Right hindlimb (tissue), 1 donor: ENCODE data around the gene SULF2.
"Not testable (repeated sequence)": the region's sequence is repeated elsewhere in the genome, so short reads cannot be mapped to it uniquely, and the experiment has no call there.

ENCODE experiments used
- DNase-seq: peaks from one replicate; pipeline ENCODE4 v3.0.0-alpha.2; 2018

Gene SULF2

DNA sequence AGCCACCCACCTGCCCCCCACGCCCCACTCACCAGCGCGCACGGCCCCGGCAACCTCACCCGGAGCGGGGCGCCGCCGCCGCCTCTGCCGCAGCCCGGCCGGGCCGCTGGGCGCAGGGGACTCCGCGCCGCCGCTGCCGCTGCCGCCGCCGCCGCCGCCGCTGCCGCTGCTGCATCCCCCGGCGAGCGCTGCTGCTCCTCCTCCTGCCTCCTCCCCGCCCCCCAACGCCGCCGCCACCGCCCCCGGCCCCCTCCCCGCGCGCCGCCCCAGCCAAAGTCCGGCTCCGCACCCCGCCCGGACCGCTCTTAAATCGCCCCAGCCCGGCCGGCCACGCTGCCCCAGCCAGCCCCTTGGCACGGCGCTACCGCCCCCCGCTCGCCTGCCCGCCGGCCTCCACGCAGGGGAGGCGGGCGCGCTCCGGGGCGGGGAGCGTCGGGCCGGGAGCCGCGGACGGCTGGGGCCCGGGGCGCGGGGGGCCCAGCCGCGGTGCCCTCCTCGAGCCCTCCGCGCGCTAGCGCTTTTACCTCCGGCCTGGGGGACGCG is at the start of gene SULF2:
TSS of gene SULF2 (minus strand) at position 171 of the 543 bp plus-strand sequence. CDS start 28,118 bp downstream, outside the sequence.
- peak; percentile 84 for DNase-seq

DNA sequence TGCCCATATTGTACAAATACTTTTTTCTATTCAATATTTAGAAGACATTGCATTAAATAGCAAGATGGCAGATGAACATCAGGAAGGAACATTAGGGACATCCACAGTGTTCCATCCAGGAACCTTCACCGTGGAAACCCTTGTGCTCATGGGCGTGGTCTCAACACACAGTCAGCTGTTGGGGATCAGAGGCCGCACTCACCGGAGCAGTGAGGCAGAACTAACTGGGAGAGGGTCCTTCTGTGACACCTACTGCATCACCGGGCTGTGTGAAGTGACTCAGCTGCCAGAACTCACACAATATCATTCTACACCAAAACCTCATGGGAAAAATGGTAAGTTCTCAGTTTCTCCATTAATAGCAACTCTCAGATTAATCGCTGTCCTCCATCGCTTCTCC is 46.4 kb upstream of the SULF2 start:
- not testable (repeated sequence) for DNase-seq

DNA sequence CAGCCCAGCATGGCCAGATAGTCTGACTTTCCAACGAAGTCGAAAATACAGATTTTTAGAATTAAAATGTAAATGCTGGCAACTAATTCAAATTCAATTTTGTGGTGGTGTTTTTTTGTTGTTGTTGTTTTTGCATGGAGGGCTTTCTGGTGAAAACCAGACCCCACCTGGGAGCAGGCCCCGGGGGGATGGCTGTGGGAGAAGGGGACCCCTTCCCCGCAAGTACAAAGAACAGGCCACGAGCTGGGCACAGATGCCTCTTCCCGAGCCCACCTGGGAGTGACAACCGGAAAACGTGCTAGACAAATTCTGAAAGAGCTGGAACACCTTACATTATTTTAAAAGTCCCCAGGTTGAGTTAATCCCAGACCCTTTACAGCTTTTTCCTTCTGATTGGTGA is 41.4 kb upstream of the SULF2 start:
- not testable (repeated sequence) for DNase-seq

DNA sequence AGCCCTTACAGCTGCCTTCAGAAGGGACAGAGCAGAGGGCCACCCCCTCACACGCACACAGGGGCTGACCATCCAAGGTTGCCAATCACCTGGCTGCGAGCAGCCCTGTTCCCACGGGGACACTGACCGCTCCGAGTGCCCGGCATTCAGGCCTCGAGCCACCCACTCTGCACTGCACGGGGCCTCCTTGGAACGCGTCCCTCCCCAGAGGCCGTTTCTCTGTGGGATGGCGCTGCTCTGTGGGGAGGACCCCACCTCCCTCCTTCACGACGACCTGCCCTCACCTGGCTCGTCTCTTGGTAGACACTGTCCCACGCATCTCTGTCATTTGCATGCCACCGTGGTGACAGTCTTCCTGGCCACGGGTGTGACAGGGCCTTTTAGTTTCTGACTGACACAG is 40.7 kb upstream of the SULF2 start:
- DNase-seq: not testable (repeated sequence)

DNA sequence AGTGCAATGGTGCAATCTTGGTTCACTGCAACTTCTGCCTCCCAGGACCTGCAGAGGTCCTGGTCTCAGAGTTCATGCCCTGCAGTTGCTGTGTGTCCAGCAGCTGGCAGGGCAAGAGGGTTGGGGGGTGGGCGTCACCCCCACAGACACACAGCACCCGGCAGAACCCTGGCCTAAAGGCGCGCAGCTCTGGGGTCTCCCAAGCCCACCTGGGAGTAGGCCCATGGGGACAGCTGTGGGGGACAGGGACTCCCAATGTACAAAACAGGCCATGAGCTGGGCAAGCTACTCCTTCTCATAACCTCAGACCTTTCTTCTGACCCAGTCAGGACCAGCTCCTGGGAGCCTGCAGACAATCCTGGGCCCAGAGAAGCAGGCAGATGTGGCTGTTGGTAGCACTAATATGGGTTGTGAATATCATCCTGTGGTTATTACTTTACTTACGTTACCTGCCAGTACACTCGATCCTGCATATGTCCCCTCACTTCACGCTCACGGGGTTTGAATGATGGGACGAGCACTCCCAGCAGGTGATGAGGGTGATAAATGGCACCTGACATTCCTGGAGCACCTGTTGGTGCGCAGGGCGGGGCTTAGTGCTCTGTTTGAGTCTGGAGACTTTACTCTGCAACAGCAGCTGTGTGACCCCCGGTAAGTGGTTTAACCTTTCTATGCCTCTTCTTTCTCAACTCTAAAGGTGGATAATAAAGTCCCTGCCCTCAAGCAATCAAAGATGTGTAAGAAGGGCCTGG is 39.9 kb upstream of the SULF2 start:
- no peak for DNase-seq

DNA sequence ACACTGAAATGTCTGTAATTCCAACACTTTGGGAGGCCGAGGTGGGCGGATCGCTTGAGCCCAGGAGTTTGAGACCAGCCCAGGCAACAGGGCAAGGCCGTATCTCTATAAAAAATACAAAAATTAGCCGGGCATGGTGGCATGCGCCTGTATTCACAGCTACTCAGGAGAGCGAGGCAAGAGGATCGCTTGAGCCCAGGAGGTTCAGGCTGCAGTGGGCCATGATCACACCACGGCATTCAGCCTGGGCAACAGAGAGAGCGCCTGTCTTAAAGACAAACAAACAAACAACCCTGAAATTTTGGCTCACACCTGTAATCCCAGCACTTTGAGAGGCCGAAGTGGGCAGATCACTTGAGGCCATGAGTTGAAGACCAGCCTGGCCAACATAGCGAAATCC is 38.7 kb upstream of the SULF2 start:
- not testable (repeated sequence) for DNase-seq

DNA sequence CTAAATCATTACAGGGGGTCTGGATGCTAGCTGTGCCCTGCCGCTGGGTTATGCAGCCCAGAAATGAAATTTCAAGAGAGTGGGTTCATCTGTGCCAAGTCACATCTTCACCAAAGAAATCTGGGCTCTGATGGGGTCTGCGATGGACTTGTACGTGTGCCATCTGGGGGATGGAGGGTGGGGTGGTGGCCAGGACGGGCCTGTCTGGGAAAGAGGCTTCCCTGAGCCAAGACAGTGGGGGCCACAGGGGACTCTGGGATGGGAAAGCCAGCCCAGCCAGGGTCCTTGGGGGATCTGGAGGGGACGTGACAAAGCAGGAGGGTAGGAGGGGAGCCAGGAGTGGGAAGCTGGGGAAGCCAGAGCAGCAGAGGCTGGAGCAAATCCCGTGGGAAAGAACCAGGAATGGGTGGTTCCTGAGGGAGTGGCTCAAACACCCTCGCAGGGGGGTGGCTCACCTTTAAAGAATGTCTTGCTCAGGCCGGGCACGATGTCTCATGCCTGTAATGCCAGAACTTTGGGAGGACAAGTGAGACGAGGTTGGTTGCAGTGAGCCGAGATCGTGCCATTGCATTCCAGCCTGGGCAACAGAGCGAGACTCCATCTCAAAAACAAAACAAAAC is 36.3 kb upstream of the SULF2 start:
- no peak for DNase-seq

DNA sequence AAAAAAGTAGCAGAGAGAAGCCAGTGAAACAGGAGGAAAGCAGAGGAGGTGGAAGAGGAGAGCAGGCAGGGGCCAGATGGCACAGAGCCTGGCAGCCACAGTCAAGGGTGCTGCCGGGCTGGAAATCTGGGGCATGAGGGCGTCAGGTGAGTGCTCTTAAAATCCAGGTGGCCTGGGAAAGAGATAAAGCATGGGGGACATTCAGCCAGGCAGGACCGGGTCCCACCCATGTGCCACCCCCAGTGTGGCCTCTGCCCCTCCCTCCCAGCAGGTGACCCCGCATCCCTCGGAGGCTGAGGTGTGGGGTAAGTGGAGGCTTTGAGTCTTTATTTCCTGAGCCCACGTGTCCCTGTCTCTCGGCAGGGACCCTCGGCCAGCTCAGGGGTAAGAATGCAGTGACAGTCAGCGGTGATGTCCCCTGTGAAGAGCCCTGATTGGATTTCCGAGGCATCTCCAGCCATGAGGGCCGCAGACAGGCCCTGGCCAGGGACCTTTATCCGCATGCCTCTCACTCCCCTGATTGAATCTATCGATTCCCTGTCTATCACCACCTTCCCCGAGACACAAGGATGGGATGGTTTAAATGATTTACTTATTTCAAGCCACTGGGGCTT is 33.8 kb upstream of the SULF2 start:
- DNase-seq: no peak

DNA sequence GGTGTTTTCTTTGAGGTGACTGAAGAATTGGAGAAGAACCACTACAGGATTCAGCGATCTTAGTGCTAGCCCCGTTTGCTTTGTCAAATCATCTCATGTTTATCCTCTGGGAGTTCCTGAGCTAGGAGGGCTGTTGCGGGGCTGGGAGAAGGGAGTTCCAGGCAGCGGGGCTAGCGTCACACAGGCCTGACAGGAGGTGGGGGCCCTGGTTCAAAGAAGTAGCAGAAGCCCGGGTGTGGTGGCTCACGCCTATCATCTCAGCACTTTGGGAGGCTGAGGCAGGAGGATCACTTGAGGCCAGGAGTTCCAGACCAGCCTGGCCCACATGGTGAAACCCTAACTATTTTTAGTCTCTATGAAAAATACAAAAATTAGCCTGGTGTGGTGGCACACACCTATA is 33.2 kb upstream of the SULF2 start:
- DNase-seq: no peak

DNA sequence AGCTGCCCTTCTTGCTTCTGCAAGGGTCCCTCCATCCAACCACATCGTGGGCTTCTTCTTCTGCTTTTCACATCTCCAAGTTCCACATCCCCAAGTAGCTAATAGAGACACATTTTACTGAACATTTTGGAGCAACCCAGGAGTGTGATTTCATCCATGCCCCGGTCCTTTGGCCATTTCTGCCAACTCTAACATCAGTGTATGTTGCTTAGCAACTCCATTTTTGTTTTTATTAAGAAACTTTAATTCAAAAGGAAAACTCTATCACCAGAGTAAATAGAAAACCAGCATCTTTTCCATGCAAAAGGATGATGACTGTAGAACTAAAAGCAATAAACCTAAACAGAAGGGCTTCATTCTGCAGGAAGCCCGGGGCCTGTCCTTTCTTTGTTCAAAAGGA is 32.7 kb upstream of the SULF2 start:
- DNase-seq: no peak

DNA sequence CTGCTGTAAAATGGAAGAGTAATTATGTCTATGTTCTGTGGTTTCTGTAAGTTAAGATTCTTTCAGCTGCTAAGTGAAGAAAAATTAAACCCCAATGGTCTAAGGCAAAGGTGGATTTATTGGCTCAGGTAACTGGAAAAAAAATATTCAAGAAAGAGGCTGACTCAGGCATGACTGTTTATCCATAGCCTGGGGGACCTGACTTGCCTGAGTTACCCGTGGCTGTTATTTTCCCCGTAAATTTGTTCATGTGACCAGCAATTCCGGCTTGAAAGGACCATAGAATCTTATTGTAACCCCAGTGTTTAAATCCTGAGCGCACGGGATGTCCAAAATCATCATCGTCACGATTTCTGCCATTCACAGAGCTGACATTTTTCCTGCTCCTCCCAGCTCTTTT is 32.3 kb upstream of the SULF2 start:
- no peak for DNase-seq

DNA sequence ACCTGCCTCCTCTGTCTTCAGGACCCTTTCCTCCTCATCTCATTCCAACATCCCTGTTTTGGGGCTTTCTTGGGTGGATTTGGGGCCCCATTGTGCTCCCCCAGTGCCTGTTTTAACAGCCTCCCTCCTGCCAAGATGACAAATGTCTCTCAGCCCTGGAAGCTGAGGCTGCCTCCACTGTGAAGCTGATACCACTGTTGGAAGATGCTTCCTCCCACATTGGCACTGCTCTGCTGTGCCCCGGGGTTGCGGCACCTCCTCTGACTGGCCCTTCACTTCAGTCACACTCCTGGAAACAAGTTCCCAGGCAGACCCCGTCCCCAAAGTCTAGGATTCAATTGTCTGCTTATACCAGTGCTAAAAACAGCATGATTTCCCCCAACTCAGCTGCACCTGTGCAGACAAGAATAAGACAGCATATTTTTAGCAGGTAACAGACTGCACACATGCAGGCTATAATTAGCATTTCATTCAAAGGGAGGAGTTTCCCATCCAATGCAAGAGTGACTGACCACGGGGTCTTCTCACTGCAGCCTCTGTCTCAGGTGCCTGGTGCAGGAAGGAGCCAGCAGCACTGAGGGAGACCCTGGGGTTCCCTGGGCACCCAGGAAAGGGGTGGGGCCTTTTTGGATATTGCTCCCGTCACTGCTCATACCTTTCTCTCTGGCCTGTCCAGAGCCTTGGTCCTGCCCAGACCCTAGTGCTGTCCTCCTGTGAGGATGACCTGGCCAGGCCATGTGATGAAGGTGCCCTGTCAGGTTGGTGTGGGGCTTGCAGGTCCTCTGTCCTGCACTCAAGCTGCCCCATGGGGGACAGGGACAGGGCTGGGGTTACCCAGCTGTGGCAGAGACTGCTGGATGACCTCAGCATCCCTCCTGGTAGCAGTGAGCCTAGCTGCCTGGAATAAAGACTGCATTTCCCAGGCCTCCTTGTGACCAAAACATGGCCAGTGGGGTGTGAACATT is 31.5 kb upstream of the SULF2 start:
- DNase-seq: no peak

DNA sequence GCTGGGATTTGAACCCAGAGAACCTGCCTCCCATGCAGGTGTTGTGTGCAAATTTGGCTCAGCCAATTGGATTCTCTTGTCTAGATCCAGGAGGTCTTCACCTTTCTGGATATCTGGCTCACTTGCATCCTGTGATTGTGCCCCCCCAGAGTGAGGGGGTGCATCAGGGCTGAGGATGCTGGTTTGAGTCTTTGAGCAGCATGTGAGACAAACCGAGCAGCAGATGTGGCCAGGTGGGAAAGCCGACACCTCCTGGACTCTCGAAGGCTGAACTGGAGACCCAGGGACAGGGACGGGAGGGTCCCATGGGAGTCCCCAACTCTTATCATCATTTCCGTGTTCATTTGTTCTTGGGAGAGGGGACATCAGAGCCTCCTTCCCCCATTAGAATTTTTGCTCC is 30.6 kb upstream of the SULF2 start:
- no peak for DNase-seq

DNA sequence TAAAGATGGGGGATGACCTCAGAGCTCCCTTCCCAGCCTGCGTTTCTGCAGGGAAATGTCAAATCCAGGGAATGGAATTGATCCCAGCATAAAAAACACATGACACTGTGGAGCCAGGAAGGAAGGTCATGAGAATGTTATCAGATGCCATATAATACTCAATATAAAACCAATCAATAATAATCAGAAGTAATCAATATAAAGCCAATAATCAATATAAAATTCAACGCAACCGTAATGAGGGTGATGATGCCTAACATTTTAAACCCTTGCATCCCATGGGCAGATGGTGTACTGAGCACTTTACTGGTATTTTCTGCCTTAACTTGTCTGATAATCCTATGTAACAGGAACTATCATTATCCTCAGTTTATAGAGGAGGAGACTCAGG is 30.1 kb upstream of the SULF2 start:
- no peak for DNase-seq

DNA sequence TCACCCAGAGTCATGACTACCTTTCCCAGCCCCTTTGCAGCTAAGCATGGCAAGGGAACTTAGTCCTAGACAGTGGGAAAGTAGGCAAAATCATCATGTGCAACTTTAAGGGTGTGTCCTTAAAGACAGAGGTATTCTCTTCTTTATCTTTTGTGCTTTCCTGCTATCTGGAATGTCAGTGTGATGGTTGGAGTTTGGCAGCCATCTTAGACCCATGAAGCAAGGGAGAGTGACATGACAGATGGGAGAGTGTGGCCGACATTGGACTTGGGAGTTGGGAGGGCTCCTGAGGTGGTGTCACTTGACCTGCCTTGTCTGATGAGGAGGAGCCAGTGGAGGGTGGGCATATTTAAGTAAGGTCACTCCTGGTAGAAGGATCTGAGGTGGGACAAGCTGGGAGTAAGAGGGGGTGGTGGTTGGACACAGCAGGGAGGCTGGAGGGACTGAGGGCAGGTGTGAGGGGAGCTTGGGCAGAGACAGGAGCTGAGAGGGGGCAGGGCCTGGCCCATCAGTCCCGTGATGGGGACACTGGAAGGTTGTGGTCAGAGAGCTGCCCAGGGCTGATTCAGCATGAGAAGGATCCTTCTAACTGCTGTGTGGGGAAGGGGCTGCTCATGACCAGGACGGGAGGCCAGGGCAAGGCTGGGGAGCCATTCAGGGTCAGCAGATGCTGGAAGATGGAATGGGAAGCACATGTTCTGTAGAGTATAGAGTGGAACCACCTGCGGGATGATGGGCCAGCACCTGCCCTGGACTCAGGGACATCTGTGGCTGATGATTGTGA is 29.5 kb upstream of the SULF2 start:
- no peak for DNase-seq

DNA sequence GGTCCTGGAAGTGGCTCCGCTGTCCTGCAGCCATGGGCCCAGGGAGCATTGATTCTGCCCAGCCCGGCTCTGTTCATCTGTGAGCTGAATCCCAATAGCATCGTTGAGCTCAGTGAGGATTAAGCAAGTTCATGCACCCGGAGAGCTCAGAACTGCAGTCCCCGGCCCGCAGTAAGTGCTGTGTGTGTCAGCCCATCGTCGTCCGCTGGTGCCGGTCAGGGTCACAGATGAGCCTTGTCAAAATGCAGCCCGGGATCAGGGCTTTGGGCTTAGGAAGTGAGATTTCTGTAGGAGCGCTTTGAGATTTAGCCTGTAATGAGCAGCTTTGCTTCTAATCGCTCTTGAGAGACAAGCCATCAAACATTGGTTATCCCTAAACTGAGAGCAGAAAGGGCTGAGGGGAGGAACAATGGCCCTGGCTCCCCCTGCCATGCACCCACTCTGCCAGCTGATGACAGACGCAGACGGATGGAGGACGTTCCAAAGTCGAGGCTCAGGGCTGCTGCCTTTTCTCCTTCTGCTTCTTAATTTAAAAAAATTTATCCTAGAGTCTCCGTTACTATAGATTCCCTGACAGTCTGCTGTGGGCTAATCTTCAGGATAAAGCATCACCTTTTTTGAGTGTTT is 25.6 kb upstream of the SULF2 start:
- no peak for DNase-seq

DNA sequence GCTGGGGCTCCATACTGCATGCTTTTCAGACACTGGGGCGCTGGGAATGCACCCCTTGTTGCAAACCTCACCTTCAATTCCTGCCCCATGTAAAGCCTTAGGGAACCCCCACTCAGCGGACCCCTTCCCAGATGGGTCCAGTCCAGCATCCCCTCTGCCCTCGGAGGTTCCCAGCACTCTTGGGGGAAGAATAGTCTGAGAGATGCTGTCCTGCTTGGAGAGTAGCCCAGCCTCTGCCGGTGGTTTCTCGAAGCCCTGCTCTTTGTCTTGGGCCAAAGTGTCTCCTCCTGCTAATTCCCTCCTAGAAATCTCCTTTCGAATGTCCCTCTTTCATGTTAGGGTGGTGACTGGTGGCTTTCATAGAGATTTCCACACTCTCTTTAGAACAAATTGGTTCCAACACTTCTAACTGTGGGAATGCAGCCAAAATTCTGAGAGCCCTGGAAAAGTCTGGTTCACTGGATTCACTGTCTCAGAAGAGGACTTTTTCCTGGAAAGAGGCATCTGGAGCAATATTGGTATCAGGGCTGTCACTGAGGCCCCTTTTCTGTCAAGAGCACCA is 24.9 kb upstream of the SULF2 start:
- DNase-seq: no peak

DNA sequence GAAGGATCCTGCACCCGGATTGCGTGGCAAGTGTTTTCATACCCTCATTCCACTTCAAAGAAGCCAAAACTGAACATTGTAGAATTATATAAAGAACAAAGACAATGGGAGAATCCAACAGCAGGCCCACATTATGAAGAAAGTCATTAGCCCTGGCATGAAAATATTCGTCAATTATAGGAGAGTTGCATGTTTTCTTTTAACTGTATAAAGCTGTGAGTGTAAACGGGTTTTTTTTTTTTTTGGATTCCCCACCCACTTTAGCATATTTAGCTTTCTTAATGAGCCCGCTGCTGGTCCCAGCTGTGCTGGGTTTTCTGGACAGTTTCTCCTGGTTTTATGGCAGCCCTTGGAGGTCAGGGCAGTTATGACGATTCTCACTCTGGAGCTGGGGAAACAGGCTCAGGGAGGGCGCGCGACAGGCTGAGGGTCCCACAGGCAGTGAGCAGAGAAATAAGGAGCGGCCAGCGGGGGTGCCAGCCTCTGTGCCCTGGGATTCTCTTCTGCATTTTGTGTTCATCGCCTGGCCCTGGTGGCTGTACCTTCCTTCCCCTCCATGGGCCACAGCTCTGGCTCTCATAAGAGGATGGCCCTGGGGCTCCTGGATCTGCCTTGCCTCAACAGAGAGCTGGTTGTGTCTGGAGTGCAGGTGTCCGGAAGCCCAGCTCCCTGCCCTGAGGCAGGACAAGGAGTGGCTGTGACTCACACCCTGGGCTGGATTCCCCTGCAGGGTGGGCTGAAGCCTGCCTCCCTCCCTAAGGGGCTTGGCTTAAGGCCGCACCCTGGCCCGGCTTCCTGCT is 24.1 kb upstream of the SULF2 start:
- DNase-seq: no peak

DNA sequence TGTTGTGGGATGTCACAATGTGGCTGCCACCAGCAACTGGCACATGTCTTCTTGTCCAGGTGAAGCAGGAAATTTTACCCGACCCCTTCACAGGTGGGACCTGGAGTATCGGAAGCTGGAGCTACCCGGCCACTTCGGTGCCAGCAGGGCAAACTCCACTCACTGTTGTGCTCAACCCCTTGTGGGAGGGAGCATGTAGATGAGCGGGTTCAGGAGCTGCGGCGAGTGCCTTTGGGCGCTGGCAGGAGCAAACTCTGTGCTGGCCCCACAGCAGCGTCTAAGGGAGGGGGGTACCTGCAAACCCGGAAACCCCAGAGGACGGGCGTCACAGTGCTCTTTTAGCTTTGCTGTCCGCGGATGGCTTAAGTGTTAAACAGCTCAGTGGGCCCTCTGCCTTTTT is 20.7 kb upstream of the SULF2 start:
- no peak for DNase-seq

DNA sequence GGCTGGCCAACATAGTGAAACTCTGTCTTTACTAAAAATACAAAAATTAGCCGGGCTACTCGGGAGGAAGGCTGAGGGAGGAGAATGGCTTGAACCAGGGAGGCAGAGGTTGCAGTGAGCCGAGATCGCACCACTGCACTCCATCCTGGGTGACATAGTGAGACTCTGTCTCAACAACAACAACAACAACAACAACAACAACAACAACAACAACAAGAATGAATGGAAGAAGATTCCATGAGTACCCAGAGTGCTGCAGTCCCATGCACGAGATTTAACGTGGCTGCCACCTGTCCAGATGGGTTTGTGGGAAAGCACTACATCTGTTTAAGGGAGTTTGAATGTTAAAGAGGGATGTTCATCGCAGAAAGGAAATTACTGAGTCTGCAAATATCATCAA is 19.7 kb upstream of the SULF2 start:
- not testable (repeated sequence) for DNase-seq
